GM13976 (cell line): ENCODE measurements around the gene NUDT3.

Source experiments
- DNase-seq: peaks from one replicate; pipeline ENCODE4 v3.0.0; 2012; ENCODE audit warnings: low spot score
- CTCF ChIP-seq: IDR thresholded peaks from 2 replicates; pipeline ENCODE4 v1.5.1; 2012; ENCODE audit warnings: borderline replicate concordance, mild to moderate bottlenecking; ENCODE audit not compliant: insufficient read depth; ENCODE audit errors: extremely low read depth, missing control alignments, control extremely low read depth
- in situ Hi-C: fragments of 300-500 bp; cut with MboI; formaldehyde crosslinking; loops from one replicate; pipeline ENCODE4 v1.12.0; 2022; ENCODE audit warnings: low sequenced_read_pairs, mixed read lengths, inconsistent platforms; ENCODE audit not compliant: unreplicated experiment

The NUDT3 gene

GRCh38 chr6:34315780-34316179, 76.7 kb downstream of the NUDT3 start:
- DNase-seq: peak; percentile 54
- no peak for TF ChIP-seq CTCF
- in situ Hi-C loops: no loop called here

- in situ Hi-C loops: no loop called here
- TF ChIP-seq CTCF: no peak
Observed at GRCh38 chr6:34315256-34315655, 77.2 kb downstream of the NUDT3 start.

GRCh38 chr6:34312259-34312658, 80.2 kb downstream of the NUDT3 start:
- no peak for TF ChIP-seq CTCF
- in situ Hi-C loops: no loop called here
- DNase-seq: no peak

More at GRCh38 chr6:34315256-34315655, 77.2 kb downstream of the NUDT3 start:
- DNase-seq: no peak

- in situ Hi-C loops: no loop called here
- no peak for TF ChIP-seq CTCF
- DNase-seq: no peak
Observed at GRCh38 chr6:34310817-34311216, 81.7 kb downstream of the NUDT3 start.

GRCh38 chr6:34308483-34308882, 84.0 kb downstream of the NUDT3 start:
- in situ Hi-C loops: no loop called here

GRCh38 chr6:34305982-34306708, 86.3 kb downstream of the NUDT3 start:
- no peak for DNase-seq
- no peak for TF ChIP-seq CTCF
- in situ Hi-C loops: no loop called here

More at GRCh38 chr6:34308483-34308882, 84.0 kb downstream of the NUDT3 start:
- DNase-seq: no peak
- TF ChIP-seq CTCF: no peak
